ENCODE data around the gene SFXN3. TPM values are rescaled to one million over a fixed set of nuclear protein-coding genes. Genes with fewer than 3 reads are reported as not detected.
A peak's percentile ranks its signal among the peaks of the same experiment; 100 is the strongest.

The SFXN3 gene, protein sequence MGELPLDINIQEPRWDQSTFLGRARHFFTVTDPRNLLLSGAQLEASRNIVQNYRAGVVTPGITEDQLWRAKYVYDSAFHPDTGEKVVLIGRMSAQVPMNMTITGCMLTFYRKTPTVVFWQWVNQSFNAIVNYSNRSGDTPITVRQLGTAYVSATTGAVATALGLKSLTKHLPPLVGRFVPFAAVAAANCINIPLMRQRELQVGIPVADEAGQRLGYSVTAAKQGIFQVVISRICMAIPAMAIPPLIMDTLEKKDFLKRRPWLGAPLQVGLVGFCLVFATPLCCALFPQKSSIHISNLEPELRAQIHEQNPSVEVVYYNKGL
- total RNA-seq, result 100 to 1,000 TPM in 3 of 6 donors, 10 to 100 TPM in 3; 59.6 to 360 (median 100) TPM

DNA sequence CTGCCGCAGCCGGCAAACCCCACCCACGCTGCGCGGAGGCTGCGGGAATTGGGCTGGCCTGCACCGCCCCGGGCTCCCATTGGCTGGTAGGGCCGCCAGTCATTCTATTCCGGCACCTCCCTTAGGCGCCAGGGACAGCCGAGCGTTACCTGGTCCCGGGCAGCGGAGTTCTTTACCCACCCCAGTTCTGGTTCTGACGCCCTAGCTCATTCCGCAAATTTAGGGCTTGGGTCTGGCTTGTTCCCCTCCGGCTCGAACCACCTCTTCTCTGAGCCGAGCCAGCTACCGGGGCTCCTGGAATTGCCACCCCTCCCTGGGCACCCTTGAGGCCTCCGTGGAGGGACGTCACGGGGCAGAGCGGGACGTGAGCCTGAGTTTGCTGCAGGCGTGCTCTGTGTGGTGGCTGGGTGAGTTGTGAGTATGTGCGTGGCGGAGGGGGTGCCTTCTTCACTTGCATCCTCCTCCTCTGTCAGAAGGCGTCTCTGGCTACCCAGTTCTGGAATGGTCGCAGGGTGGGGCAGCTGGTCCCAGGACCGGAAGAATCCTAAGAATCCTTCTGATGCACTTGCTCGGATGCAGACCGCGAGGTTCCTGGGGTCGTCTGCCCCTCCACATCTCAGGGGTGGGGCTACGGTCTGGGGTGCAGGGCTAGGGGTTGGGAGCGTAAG is at the start of gene SFXN3, which contains the start of gene PDZD7:
SFXN3 (plus strand) TSS at position 107 of the 668 bp plus-strand sequence. CDS start 3,461 bp downstream, outside the sequence.
PDZD7 (minus strand) TSS at position 2 of the 668 bp plus-strand sequence. CDS start 910 bp downstream, outside the sequence.
- peaks cover 0 to 19% (median 16%) of the 10 kb centered on the region in 4 donors for H3K36me3 ChIP-seq
- peak in 2 of 4 donors; percentile 58 to 79 for TF ChIP-seq POLR2A (IDR thresholded peaks at IDR 0.05)
- TF ChIP-seq EP300 (IDR thresholded peaks at IDR 0.05), result no peak
- peak; percentile 54 to 71 for TF ChIP-seq POLR2AphosphoS5 (IDR thresholded peaks at IDR 0.05)
- TF ChIP-seq, protein P1, sequence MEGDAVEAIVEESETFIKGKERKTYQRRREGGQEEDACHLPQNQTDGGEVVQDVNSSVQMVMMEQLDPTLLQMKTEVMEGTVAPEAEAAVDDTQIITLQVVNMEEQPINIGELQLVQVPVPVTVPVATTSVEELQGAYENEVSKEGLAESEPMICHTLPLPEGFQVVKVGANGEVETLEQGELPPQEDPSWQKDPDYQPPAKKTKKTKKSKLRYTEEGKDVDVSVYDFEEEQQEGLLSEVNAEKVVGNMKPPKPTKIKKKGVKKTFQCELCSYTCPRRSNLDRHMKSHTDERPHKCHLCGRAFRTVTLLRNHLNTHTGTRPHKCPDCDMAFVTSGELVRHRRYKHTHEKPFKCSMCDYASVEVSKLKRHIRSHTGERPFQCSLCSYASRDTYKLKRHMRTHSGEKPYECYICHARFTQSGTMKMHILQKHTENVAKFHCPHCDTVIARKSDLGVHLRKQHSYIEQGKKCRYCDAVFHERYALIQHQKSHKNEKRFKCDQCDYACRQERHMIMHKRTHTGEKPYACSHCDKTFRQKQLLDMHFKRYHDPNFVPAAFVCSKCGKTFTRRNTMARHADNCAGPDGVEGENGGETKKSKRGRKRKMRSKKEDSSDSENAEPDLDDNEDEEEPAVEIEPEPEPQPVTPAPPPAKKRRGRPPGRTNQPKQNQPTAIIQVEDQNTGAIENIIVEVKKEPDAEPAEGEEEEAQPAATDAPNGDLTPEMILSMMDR (IDR thresholded peaks at IDR 0.05), result no peak
- H3K27me3 ChIP-seq, result no peaks in the 10 kb centered on the region
- peak; percentile 93 to 94 for ATAC-seq (ENCODE audit: low FRiP score in 2 of 2)
- H3K4me3 ChIP-seq, result peak within 1 kb of the TSS; percentile 56 to 87 (median 80)
- no peaks in the 10 kb centered on the region for H3K9me3 ChIP-seq
- peaks cover 14 to 24% (median 21%) of the 10 kb centered on the region in 4 donors for H3K4me1 ChIP-seq
- DNase-seq, result peak; percentile 97 to 98
- H3K27ac ChIP-seq, result peak within 1 kb of the TSS; percentile 93 to 99 (median 96)
- WGBS, 2 donors, result 0% methylated on average over 7 to 26 of the region's 38 CpGs

DNA sequence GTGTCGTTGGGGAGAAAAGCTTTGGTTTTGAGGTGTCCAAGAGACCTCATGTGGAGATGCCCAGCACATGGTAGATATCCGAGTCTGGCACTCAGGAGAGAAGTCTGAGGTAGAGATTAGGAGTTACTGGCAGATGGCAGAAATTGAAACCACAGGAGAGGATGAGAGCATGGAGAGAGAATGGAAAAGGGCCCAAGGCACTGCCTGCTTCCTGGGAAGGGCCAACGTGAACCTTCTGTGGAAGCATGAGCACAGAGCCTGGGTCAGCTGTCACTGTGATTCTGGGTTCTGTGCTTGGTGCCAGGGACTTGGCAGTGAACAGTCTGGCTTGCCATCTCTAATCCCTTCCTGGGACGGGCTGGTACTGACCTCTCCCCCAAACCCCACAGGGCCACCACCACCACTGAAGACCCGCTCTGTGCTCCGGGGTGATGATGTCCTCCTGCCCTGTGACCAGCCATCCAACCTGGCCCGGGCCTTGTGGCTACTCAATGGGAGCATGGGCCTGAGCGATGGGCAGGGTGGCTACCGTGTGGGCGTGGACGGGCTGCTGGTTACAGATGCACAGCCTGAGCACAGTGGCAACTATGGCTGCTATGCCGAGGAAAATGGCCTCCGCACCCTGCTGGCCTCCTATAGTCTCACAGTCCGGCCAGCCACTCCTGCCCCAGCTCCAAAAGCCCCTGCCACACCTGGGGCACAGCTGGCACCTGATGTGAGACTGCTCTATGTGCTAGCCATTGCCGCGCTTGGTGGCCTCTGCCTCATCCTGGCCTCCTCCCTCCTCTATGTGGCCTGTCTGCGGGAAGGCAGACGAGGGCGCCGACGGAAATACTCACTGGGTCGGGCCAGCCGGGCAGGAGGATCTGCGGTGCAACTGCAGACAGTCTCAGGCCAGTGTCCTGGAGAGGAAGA is 47.9 kb upstream of the SFXN3 start:
- DNase-seq (peak in 1 of 2 donors; percentile 77), ATAC-seq (ENCODE audit: low FRiP score in 2 of 2) (no peak)
- Histone ChIP-seq H3K36me3 (peaks cover 0 to 59% (median 31%) of the 10 kb centered on the region in 4 donors), H3K4me3 (no peak overlapping the region), H3K4me1 (peaks cover 14 to 25% (median 15%) of the 10 kb centered on the region in 4 donors), H3K27ac (no peak overlapping the region), H3K27me3 (no peaks in the 10 kb centered on the region), H3K9me3 (no peaks in the 10 kb centered on the region)
- WGBS, 2 donors, result 95% methylated on average over 11 to 21 of the region's 24 CpGs
- TF ChIP-seq POLR2A (IDR thresholded peaks at IDR 0.05) (no peak), POLR2AphosphoS5 (IDR thresholded peaks at IDR 0.05) (no peak), EP300 (IDR thresholded peaks at IDR 0.05) (no peak)
- TF ChIP-seq, protein P1 (IDR thresholded peaks at IDR 0.05), result no peak

DNA sequence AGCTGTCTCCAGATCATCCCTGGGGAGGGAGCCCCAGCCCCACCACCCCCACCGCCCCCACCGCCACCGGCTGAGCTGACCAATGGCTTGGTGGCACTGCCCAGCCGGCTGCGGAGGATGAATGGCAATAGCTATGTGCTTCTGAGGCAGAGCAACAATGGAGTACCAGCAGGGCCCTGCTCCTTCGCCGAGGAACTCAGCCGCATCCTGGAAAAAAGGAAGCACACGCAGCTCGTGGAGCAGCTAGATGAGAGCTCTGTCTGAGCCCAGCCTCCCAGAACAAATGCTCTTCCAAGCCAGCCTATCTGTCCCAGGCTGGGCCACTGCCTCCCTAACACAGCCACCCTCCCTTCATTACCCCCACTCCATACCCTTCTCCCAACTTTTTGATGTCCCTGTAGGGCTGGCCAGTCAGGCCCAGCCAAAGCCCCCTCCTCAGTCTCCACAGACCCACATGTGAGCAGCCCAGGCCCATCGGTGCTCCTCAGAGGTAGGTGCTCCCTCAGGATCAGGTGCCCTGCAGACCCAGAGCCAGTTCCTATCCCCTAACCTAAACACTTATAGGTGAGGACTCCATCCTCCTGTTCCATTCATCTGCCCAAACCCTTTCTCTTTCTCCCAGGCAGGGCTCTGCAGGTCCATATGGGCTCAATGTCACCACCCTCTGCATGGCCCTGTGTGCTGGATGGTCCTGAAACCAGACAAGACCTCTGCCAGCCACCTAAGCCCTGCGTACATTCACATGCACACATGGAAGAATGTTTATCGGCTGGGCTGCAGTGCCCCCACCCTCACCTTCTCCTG is 47.0 kb upstream of the SFXN3 start:
- H3K4me1 ChIP-seq, result peaks cover 19 to 32% (median 22%) of the 10 kb centered on the region in 4 donors
- no peak overlapping the region for H3K4me3 ChIP-seq
- ATAC-seq (ENCODE audit: low FRiP score in 2 of 2) (no peak), DNase-seq (peak in 1 of 2 donors; percentile 16)
- peaks cover 0 to 51% (median 28%) of the 10 kb centered on the region in 4 donors for H3K36me3 ChIP-seq
- no peaks in the 10 kb centered on the region for H3K27me3 ChIP-seq
- no peak overlapping the region for H3K27ac ChIP-seq
- H3K9me3 ChIP-seq, result no peaks in the 10 kb centered on the region
- 81 to 94% methylated on average over 5 to 13 of the region's 13 CpGs for WGBS, 2 donors
- TF ChIP-seq POLR2A (IDR thresholded peaks at IDR 0.05) (no peak), EP300 (IDR thresholded peaks at IDR 0.05) (no peak), POLR2AphosphoS5 (IDR thresholded peaks at IDR 0.05) (no peak)
- TF ChIP-seq, protein P1 (IDR thresholded peaks at IDR 0.05), result no peak

DNA sequence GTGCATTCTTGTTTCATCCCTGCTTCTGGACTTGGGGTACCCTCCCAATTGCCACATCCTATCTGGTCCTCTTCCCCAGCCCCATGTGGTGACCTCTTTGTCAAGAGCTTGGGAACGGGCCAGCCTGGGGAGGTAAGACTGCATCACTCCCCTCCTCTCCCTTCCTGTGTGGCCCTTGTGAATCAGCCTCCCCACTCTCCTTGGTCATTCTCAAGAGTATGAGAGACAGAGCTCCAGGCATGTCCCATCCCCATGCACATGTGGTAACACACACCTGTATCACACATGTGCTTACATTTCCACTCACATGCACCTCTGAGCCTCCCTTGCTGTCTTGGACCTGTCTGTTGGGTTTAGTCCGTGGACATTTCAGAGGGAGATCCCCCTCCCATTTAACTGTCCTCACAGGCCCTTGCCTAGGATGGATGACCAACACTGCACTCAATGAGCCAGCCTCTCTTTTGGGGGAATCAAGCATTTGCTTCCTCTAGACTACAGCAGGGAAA is 46.3 kb upstream of the SFXN3 start:
- no peak overlapping the region for H3K27ac ChIP-seq
- DNase-seq (peak in 1 of 2 donors; percentile 8), ATAC-seq (ENCODE audit: low FRiP score in 2 of 2) (no peak)
- peaks cover 0 to 49% (median 26%) of the 10 kb centered on the region in 4 donors for H3K36me3 ChIP-seq
- H3K4me1 ChIP-seq, result peaks cover 19 to 32% (median 22%) of the 10 kb centered on the region in 4 donors
- TF ChIP-seq, protein P1 (IDR thresholded peaks at IDR 0.05), result no peak
- no peak for TF ChIP-seq POLR2AphosphoS5 (IDR thresholded peaks at IDR 0.05)
- TF ChIP-seq EP300 (IDR thresholded peaks at IDR 0.05), result no peak
- no peak for TF ChIP-seq POLR2A (IDR thresholded peaks at IDR 0.05)
- H3K27me3 ChIP-seq, result no peaks in the 10 kb centered on the region
- WGBS, 2 donors, result 75 to 81% methylated on average over 2 of the region's 2 CpGs
- no peaks in the 10 kb centered on the region for H3K9me3 ChIP-seq
- H3K4me3 ChIP-seq, result no peak overlapping the region

Data from upper lobe of left lung (tissue), 6 donors.